GM19240 (cell line): Measurements from ENCODE around the gene SSBP2.

Experiments
- DNase-seq: peaks from one replicate; pipeline ENCODE4 v3.0.0; 2011; ENCODE audit warnings: low spot score; ENCODE audit not compliant: insufficient read length

SSBP2 gene

GRCh38 chr5:81767097-81767496, 16.2 kb upstream of the SSBP2 start:
- DNase-seq, result no peak

GRCh38 chr5:81766611-81767010, 15.7 kb upstream of the SSBP2 start:
- no peak for DNase-seq

GRCh38 chr5:81763294-81763928, 12.5 kb upstream of the SSBP2 start:
- no peak for DNase-seq

GRCh38 chr5:81762853-81763252, 12.0 kb upstream of the SSBP2 start:
- DNase-seq, result no peak

- no peak for DNase-seq
Measured at GRCh38 chr5:81762401-81762800, 11.5 kb upstream of the SSBP2 start.

- no peak for DNase-seq
Measured at GRCh38 chr5:81761970-81762369, 11.1 kb upstream of the SSBP2 start.

GRCh38 chr5:81761270-81761669, 10.4 kb upstream of the SSBP2 start:
- DNase-seq, result no peak

- no peak for DNase-seq
Measured at GRCh38 chr5:81760521-81760920, 9.6 kb upstream of the SSBP2 start.

GRCh38 chr5:81759632-81760005, 8.7 kb upstream of the SSBP2 start:
- DNase-seq, result no peak

- no peak for DNase-seq
Measured at GRCh38 chr5:81757404-81757803, 6.5 kb upstream of the SSBP2 start.

GRCh38 chr5:81756016-81756415, 5.1 kb upstream of the SSBP2 start:
- no peak for DNase-seq

GRCh38 chr5:81755320-81755719, 4.4 kb upstream of the SSBP2 start:
- DNase-seq, result no peak

GRCh38 chr5:81754621-81755020, 3.7 kb upstream of the SSBP2 start:
- DNase-seq, result no peak

- no peak for DNase-seq
Measured at GRCh38 chr5:81753429-81753828, 2.5 kb upstream of the SSBP2 start.

- DNase-seq, result no peak
Measured at GRCh38 chr5:81752644-81752963, 1.7 kb upstream of the SSBP2 start.

GRCh38 chr5:81751836-81752643, 1.1 kb upstream of the SSBP2 start:
- DNase-seq, result peak; percentile 27

GRCh38 chr5:81750308-81751008, 439 bp downstream of the SSBP2 start:
- no peak for DNase-seq

GRCh38 chr5:81749561-81750307, 1.2 kb downstream of the SSBP2 start:
- DNase-seq, result peak; percentile 58

GRCh38 chr5:81749192-81749560, 1.7 kb downstream of the SSBP2 start:
- no peak for DNase-seq

- DNase-seq, result no peak
Measured at GRCh38 chr5:81748556-81748955, 2.3 kb downstream of the SSBP2 start.

GRCh38 chr5:81747030-81747429, 3.9 kb downstream of the SSBP2 start:
- DNase-seq, result no peak

GRCh38 chr5:81740758-81741157, 10.1 kb downstream of the SSBP2 start:
- DNase-seq, result no peak
